Effector memory CD8-positive, alpha-beta T cell (primary cell): ENCODE measurements around the gene SYCE1L.
"Not testable (repeated sequence)": the region's sequence is repeated elsewhere in the genome, so short reads cannot be mapped to it uniquely, and the experiment has no call there.

Source experiments
- ATAC-seq: fragments of 150-1000 bp; cut with Tn5 transposase; replicated peaks from 2 replicates; pipeline ENCODE4 v1.10.0; 2021; ENCODE audit warnings: mild to moderate bottlenecking, moderate library complexity
- DNase-seq, 3 experiments: peaks; one replicate each; pipeline ENCODE4 v3.0.0; 2021
- H3K27ac Mint-ChIP-seq, 2 donors: one replicate each; pipeline ENCODE4 v1.8.0; 2022; ENCODE audit warnings: mild to moderate bottlenecking in 2 of 2, mixed read lengths in 2 of 2, moderate library complexity in 2 of 2
- H3K27me3 Mint-ChIP-seq, 2 donors: one replicate each; pipeline ENCODE4 v1.8.0; 2022; ENCODE audit warnings: mixed read lengths in 2 of 2
- H3K36me3 Mint-ChIP-seq: one replicate; pipeline ENCODE4 v1.8.0; 2022; ENCODE audit warnings: mild to moderate bottlenecking, moderate library complexity, mixed read lengths; ENCODE audit not compliant: insufficient read depth
- H3K4me1 Mint-ChIP-seq, 2 donors: one replicate each; pipeline ENCODE4 v1.8.0; 2022; ENCODE audit warnings: low read depth in 2 of 2, mixed read lengths in 2 of 2
- H3K4me3 Mint-ChIP-seq, 2 donors: one replicate each; pipeline ENCODE4 v1.8.0; 2022; ENCODE audit warnings: mild to moderate bottlenecking in 2 of 2, mixed read lengths in 2 of 2, moderate library complexity in 2 of 2
- H3K9me3 Mint-ChIP-seq, 2 donors: one replicate each; pipeline ENCODE4 v1.8.0; 2022; ENCODE audit warnings: mixed read lengths in 2 of 2

The SYCE1L gene

GRCh38 chr16:77186298-77186697 lies 12.9 kb upstream of the SYCE1L start:
- Mint-ChIP-seq H3K4me1 (peaks cover 6 to 10% of the 10 kb centered on the region in 2 donors), H3K36me3 (peaks cover 11% of the 10 kb centered on the region)
- not testable (repeated sequence) for DNase-seq, ATAC-seq, H3K27me3 Mint-ChIP-seq, H3K27ac Mint-ChIP-seq, H3K4me3 Mint-ChIP-seq, H3K9me3 Mint-ChIP-seq

GRCh38 chr16:77190190-77190477 lies 9.1 kb upstream of the SYCE1L start:
- no peak for ATAC-seq
- Mint-ChIP-seq H3K4me1 (peaks cover 37 to 42% of the 10 kb centered on the region in 2 donors), H3K27me3 (no peaks in the 10 kb centered on the region), H3K9me3 (peaks cover 0 to 8% of the 10 kb centered on the region in 2 donors), H3K4me3 (peak overlapping the region; percentile 92 to 98), H3K27ac (peak overlapping the region; percentile 98 to 99), H3K36me3 (peaks cover 19% of the 10 kb centered on the region)
- no peak for DNase-seq

- Mint-ChIP-seq H3K27me3 (no peaks in the 10 kb centered on the region), H3K4me1 (peaks cover 39 to 44% of the 10 kb centered on the region in 2 donors), H3K27ac (peak within 1 kb of the TSS; percentile 98 to 99), H3K9me3 (peaks cover 0 to 8% of the 10 kb centered on the region in 2 donors), H3K4me3 (peak within 1 kb of the TSS; percentile 92 to 98), H3K36me3 (peaks cover 20% of the 10 kb centered on the region)
- DNase-seq: peak; percentile 91 to 94 (median 93)
- peak; percentile 88 for ATAC-seq
Observed at GRCh38 chr16:77190478-77191258, 8.5 kb upstream of the SYCE1L start, which contains the start of gene MON1B. Gene MON1B (plus strand): TSS chr16:77191190. CDS start chr16:77191486, 296 bp downstream.

GRCh38 chr16:77191259-77191969 lies 7.8 kb upstream of the SYCE1L start:
- DNase-seq (peak in 1 of 3 experiments; percentile 20), ATAC-seq (peak; percentile 1)
- Mint-ChIP-seq H3K27ac (peak overlapping the region; percentile 98 to 99), H3K4me1 (peaks cover 43 to 48% of the 10 kb centered on the region in 2 donors), H3K27me3 (no peaks in the 10 kb centered on the region), H3K36me3 (peaks cover 28% of the 10 kb centered on the region), H3K9me3 (peaks cover 0 to 8% of the 10 kb centered on the region in 2 donors), H3K4me3 (peak overlapping the region; percentile 92 to 98)

GRCh38 chr16:77193377-77193776 lies 5.8 kb upstream of the SYCE1L start:
- ATAC-seq (no peak), DNase-seq (no peak)
- Mint-ChIP-seq H3K9me3 (peaks cover 0 to 8% of the 10 kb centered on the region in 2 donors), H3K4me1 (peaks cover 43 to 55% of the 10 kb centered on the region in 2 donors), H3K36me3 (peaks cover 42% of the 10 kb centered on the region), H3K4me3 (peak overlapping the region in 1 of 2 donors; percentile 98), H3K27ac (no peak overlapping the region), H3K27me3 (no peaks in the 10 kb centered on the region)

GRCh38 chr16:77194295-77195231 lies 4.6 kb upstream of the SYCE1L start:
- Mint-ChIP-seq H3K4me1 (peaks cover 40 to 49% of the 10 kb centered on the region in 2 donors), H3K36me3 (peaks cover 49% of the 10 kb centered on the region), H3K9me3 (peaks cover 0 to 8% of the 10 kb centered on the region in 2 donors), H3K27me3 (no peaks in the 10 kb centered on the region), H3K4me3 (peak overlapping the region in 1 of 2 donors; percentile 47), H3K27ac (peak overlapping the region in 1 of 2 donors; percentile 76)
- no peak for DNase-seq
- no peak for ATAC-seq

- Mint-ChIP-seq H3K4me1 (peaks cover 40 to 49% of the 10 kb centered on the region in 2 donors), H3K27me3 (no peaks in the 10 kb centered on the region), H3K36me3 (peaks cover 50% of the 10 kb centered on the region), H3K9me3 (peaks cover 0 to 8% of the 10 kb centered on the region in 2 donors), H3K4me3 (no peak overlapping the region), H3K27ac (no peak overlapping the region)
- no peak for DNase-seq
- no peak for ATAC-seq
Observed at GRCh38 chr16:77195411-77195810, 3.8 kb upstream of the SYCE1L start.

- H3K4me1 Mint-ChIP-seq: peaks cover 24 to 31% of the 10 kb centered on the region in 2 donors
- no peak overlapping the region for H3K4me3 Mint-ChIP-seq
- H3K36me3 Mint-ChIP-seq: peaks cover 35% of the 10 kb centered on the region
- no peak overlapping the region for H3K27ac Mint-ChIP-seq
- ATAC-seq (no peak), DNase-seq (no peak)
- no peaks in the 10 kb centered on the region for H3K9me3 Mint-ChIP-seq
- no peaks in the 10 kb centered on the region for H3K27me3 Mint-ChIP-seq
Observed at GRCh38 chr16:77197747-77198146, 1.5 kb upstream of the SYCE1L start.

GRCh38 chr16:77206533-77206932 lies 7.3 kb downstream of the SYCE1L start:
- Mint-ChIP-seq H3K27ac (no peak overlapping the region), H3K4me3 (no peak overlapping the region), H3K27me3 (no peaks in the 10 kb centered on the region), H3K9me3 (no peaks in the 10 kb centered on the region), H3K4me1 (peaks cover 2 to 3% of the 10 kb centered on the region in 2 donors), H3K36me3 (peaks cover 5% of the 10 kb centered on the region)
- ATAC-seq: no peak
- DNase-seq: no peak

GRCh38 chr16:77207030-77207429 lies 7.8 kb downstream of the SYCE1L start:
- Mint-ChIP-seq H3K27ac (no peak overlapping the region), H3K4me1 (peaks cover 6 to 7% of the 10 kb centered on the region in 2 donors), H3K36me3 (peaks cover 5% of the 10 kb centered on the region), H3K9me3 (no peaks in the 10 kb centered on the region), H3K27me3 (no peaks in the 10 kb centered on the region), H3K4me3 (no peak overlapping the region)
- ATAC-seq: no peak
- no peak for DNase-seq

- H3K4me1 Mint-ChIP-seq: peaks cover 8% of the 10 kb centered on the region in 2 donors
- peaks cover 7% of the 10 kb centered on the region for H3K36me3 Mint-ChIP-seq
- no peaks in the 10 kb centered on the region for H3K27me3 Mint-ChIP-seq
- DNase-seq: no peak
- no peak overlapping the region for H3K27ac Mint-ChIP-seq
- no peak for ATAC-seq
- H3K9me3 Mint-ChIP-seq: no peaks in the 10 kb centered on the region
- H3K4me3 Mint-ChIP-seq: no peak overlapping the region
Observed at GRCh38 chr16:77208382-77208781, 9.2 kb downstream of the SYCE1L start.

- H3K4me1 Mint-ChIP-seq: peaks cover 10% of the 10 kb centered on the region in 2 donors
- H3K27me3 Mint-ChIP-seq: no peaks in the 10 kb centered on the region
- no peaks in the 10 kb centered on the region for H3K9me3 Mint-ChIP-seq
- DNase-seq (peak; percentile 65 to 72 (median 65)), ATAC-seq (peak; percentile 82)
- peak overlapping the region; percentile 78 to 83 for H3K27ac Mint-ChIP-seq
- peaks cover 8% of the 10 kb centered on the region for H3K36me3 Mint-ChIP-seq
- peak overlapping the region; percentile 79 to 88 for H3K4me3 Mint-ChIP-seq
Observed at GRCh38 chr16:77211880-77212740, 12.9 kb downstream of the SYCE1L start.
